H1 (cell line): ENCODE results near the gene CAMKMT. TPM values are rescaled to one million over a fixed set of nuclear protein-coding genes. Genes with fewer than 3 reads are reported as not detected.

Source experiments
- CREB1 ChIP-seq: IDR thresholded peaks from 2 replicates; pipeline ENCODE4 v1.6.1; 2012; ENCODE audit warnings: inconsistent platforms
- polyA plus RNA-seq, 7 experiments: library from polyadenylated mRNA; depleted of rRNA in 3 of 7; stranded (reverse) in 5 of 7; unstranded in 2 of 7; fragments of >200 nt in 5 of 7; fragments of 200-250 nt in 2 of 7; gene quantifications; 1 replicate in 5 of 7; 2 replicates in 1 of 7; 4 replicates in 1 of 7; pipeline versions ENCODE4 v1.2.1 to v1.2.3, GENCODE V29; 2011 to 2013; ENCODE audit warnings: missing spikeins in 2 of 7, mixed read lengths in 2 of 7
- total RNA-seq: library from RNA; stranded (reverse); fragmentation: NEBNext Ultra II Directional; extraction: Animal tissue kit (Norgen Biotek cat#: 25700); gene quantifications from 2 replicates; pipeline ENCODE4 v1.2.1, GENCODE V29; 2021
- TF ChIP-seq, protein P1 (sequence below): IDR thresholded peaks from 2 replicates; pipeline ENCODE4 v1.6.1; 2011; ENCODE audit warnings: low read depth, mild to moderate bottlenecking, low read length; ENCODE audit not compliant: insufficient read depth
- TF ChIP-seq, protein P2 (sequence below): IDR thresholded peaks from 2 replicates; pipeline ENCODE4 v1.6.1; 2011; ENCODE audit warnings: low read length, improper control_type of control experiment
- TF ChIP-seq, protein P3 (sequence below): IDR thresholded peaks from 2 replicates; pipeline ENCODE4 v1.6.1; 2012; ENCODE audit warnings: low read length, inconsistent platforms

Gene CAMKMT
- total and polyA plus RNA-seq, 2 of the 8 experiments (the other 6 are each of a cell fraction or from before 2014, with no cell fraction given): 14.7 to 22.4 TPM

DNA sequence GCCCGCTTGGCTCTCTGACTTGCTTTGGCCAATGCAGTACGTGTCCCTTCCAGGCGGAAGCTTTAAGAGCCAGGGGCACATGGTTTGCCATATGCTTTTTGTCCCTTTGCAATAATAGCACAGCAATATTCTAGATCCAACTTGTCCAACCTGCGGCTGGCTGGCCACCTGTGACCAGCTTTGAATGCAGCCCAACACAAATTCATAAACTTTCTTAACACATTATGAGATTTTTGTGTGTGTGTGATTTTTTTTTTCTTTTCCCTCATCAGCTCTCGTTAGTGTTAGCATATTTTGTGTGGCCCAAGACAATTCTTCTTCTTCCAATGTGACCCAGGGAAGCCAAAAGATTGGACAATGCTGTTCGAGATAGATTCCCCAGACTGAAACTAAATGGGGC lies 460.4 kb downstream of the CAMKMT start (continued):
- TF ChIP-seq, protein P1, sequence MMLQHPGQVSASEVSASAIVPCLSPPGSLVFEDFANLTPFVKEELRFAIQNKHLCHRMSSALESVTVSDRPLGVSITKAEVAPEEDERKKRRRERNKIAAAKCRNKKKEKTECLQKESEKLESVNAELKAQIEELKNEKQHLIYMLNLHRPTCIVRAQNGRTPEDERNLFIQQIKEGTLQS: no peak
- TF ChIP-seq, protein P2, sequence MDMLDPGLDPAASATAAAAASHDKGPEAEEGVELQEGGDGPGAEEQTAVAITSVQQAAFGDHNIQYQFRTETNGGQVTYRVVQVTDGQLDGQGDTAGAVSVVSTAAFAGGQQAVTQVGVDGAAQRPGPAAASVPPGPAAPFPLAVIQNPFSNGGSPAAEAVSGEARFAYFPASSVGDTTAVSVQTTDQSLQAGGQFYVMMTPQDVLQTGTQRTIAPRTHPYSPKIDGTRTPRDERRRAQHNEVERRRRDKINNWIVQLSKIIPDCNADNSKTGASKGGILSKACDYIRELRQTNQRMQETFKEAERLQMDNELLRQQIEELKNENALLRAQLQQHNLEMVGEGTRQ: no peak
- TF ChIP-seq, protein P3, sequence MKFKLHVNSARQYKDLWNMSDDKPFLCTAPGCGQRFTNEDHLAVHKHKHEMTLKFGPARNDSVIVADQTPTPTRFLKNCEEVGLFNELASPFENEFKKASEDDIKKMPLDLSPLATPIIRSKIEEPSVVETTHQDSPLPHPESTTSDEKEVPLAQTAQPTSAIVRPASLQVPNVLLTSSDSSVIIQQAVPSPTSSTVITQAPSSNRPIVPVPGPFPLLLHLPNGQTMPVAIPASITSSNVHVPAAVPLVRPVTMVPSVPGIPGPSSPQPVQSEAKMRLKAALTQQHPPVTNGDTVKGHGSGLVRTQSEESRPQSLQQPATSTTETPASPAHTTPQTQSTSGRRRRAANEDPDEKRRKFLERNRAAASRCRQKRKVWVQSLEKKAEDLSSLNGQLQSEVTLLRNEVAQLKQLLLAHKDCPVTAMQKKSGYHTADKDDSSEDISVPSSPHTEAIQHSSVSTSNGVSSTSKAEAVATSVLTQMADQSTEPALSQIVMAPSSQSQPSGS: no peak
- no peak for TF ChIP-seq CREB1

Other genes starting within 250 kb of the CAMKMT start
- gene PPM1B, start 193.1 kb upstream of the CAMKMT start, total RNA-seq: 126 TPM in 2 replicates
- gene PPM1B, start 193.1 kb upstream of the CAMKMT start, polyA plus RNA-seq (2011; rRNA removed): 33.3 and 43.6 TPM in 2 replicates
- gene SLC3A1, start 86.5 kb upstream of the CAMKMT start, total RNA-seq: not detected in 2 replicates
- not detected in 2 replicates for gene SLC3A1, start 86.5 kb upstream of the CAMKMT start, polyA plus RNA-seq (2011; rRNA removed)
- 38.9 and 40.5 TPM in 2 replicates for gene PREPL, start 453 bp upstream of the CAMKMT start, total RNA-seq
- gene PREPL, start 453 bp upstream of the CAMKMT start, polyA plus RNA-seq (2011; rRNA removed): 9.2 and 13.6 TPM in 2 replicates